Inflammatory macrophage treated with lipopolysaccharide for 4 hours (primary cell): ENCODE results near the gene TYW1.
A peak's percentile ranks its signal among the peaks of the same experiment; 100 is the strongest.
"Not testable (repeated sequence)": the region's sequence is repeated elsewhere in the genome, so short reads cannot be mapped to it uniquely, and the experiment has no call there.

ENCODE experiments used
- DNase-seq: peaks from one replicate; pipeline ENCODE4 v3.0.0-alpha.2; 2020

The TYW1 gene

DNA sequence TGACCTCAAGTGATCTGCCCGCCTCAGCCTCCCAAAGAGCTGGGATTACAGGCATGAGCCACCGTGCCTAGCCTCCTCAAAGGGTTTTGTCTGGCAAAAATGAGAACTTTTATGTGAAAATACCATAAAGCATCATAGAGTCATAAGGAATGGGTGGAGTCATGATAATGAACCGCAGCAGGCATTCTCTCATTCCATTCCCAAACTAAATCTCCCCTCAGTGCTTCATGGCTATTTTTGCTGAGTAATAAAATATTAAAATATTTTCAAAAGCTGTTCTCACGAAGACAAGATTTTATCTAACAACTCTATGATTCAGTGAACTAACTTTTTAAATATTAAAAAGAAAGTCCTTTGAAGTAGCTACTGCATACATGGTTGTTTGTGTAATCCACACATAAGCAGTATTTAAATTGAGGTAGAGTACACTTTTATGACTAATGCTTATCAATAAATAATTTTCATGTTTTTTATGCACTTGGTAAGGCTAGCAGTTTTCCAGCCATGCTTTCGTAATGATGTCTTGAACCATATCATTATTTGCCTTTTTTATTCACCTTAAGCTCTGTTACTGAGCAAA lies 195.6 kb downstream of the TYW1 start:
- DNase-seq, result not testable (repeated sequence)

DNA sequence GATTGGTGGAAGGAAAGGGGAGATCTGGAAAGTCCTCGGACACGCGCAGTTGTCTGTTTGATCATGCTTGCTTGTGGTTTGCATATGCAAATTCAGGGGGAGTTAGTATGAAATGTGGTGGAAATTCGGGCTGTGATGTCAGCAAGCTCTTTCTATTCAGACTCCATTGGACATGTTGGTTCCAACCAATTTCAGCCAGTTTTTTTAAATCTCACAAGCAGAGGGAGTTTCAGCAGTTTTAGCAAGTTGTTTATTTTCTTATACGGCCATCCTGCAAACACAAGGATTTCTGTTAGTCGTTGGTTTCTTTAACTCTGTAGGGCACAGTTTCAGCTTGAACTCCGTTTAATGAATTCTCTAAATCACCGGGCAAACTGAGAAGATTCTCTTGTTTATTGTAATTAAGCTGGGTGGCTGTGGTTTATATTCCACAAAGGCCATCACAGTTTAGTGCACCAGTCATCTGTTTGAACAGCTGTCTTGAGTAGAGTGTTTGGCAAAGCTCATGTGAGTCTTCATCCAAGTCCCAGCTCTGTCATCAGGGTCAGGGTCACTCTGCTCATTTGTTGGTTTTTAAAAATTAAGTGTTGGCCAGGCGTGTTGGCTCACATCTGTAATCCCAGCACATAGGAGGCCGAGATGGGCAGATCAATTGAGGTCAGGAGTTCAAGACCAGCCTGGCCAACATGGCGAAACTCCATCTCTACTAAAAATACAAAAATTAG lies 196.4 kb downstream of the TYW1 start:
- not testable (repeated sequence) for DNase-seq

DNA sequence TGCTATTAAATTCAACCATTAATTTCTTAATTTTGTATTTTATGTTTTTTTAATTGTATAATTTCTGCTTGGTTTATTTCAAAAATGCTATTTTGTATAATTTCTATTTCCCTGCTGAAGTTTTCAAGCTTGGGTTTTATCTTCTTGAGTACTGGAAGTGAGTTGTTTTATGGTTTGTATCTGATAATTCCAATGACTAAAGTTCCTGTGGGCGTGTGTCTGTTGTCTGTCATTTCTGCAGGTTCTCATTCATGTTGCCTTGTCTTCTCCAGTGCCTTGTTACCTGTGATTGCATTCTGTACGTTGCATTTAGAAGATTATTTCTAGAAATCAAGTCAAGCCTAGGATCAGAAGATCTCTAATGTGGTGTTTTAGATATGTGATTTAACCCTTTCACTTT lies 199.5 kb downstream of the TYW1 start:
- DNase-seq, result not testable (repeated sequence)

DNA sequence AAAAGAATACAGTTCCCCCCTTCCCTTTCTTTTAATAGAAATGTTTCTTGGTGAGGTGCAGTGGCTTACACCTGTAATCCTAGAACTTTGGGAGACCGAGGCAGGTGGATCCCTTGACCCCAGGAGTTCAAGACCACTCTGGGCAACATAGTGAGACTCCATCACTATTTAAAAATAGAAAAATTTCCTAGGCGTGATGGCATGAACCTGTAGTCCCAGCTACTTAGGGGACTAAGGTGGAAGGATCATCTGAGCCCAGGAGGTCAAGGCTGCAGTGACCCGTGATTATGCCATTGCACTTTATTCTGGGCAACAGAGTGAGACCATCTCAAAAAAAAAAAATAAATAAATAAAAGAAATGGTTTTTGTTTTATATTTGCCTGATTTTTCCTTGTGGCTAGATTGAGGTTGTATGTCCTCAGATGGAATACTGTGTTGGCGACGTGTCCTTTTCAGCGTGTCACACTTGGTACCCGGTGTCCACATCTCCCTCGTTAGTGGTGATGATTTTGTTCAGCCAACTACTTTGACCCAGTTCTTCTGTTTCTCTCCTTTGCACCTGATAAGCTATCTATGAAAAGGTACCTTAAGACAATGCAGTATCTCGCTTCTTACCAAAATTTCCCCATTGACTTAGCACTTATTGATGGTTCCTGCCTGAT lies 202.4 kb downstream of the TYW1 start:
- DNase-seq, result not testable (repeated sequence)

DNA sequence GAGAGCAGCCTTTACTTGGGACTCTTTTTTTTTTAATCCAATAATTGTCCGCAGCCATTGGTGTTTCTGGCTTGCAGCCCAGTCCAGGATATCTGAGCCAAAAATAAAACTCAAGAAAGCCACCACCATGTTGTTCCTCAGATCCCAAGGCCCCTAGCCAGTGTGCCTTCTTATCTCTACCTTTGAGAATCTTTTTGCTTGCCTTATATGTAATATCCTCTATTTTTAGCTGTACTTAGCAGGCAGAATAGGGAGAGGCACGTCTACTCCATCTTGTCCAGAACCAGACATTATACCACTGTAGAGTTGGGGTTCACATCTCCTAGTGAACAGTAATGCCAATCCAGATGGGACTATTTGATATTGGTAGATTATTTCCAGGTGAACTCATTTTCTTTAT lies 209.1 kb downstream of the TYW1 start:
- not testable (repeated sequence) for DNase-seq

DNA sequence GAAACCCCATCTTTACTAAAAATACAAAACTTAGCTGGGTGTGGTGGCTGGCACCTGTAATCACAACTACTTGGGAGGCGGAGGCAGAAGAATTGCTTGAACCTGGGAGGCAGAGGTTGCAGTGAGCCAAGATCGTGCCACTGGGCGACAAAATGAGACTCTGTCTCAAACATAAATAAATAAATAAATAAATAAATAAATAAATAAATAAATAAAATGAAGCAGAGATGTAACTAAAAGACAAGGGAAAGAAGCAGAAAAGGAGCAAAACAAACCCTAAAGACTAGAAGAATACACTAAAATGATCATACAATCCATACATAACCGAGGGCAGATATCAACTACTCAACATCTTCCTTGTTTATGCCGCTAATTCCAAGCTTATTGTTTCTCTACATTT lies 209.8 kb downstream of the TYW1 start:
- DNase-seq, result no peak

DNA sequence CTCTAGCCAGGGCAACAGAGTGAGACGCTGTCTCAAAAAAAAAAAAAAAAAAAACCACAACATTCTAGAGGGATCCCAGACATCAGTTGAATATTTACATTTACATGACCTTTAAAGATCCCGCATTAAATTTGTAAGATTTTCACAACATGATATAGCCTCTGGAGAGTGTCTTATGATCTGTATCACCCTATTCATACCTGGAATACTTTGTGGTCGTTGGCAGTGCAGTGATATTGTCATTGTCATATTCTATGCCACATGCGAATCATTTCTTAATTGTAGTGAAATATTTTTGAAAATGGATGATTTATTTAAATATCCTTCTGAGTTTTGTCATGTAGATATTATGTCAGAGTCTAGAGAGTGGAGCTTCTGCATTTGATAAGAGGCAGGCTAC lies 212.0 kb downstream of the TYW1 start:
- DNase-seq, result not testable (repeated sequence)

DNA sequence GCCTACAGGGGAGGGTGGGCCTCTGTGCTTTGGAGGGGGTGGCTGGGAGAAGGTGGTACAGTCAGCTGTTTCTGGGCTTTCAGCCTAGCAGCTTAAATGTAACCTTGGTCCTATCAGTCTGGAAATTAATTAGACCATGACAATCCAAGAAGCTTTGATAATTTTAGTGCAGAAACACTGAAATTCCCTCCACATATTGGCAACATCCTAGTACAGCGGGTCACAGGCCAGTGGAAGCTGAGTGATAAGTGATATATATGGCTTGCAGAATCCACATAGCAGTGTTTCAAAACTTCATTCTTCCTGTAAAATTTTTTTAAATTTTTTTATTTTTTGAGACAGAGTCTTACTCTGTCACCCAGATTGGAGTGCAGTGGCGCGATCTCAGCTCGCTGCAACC lies 212.6 kb downstream of the TYW1 start:
- DNase-seq, result no peak

DNA sequence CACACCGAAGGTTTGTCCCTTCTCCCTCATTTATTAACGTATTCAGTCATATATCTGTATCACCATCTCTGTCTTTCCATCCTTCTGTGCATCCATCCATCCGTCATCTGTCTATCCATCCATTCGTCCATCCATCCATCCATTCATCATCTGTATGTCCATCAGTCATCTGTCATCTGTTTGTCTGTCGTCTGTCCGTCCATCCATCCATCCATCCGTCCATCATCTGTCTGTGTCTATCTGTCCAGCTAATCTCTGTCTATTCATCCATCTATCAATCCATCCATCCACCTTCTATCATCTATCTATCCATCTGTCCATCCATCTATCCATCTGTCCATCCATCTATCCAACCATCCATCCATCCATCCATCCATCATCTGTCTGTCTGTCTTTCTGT lies 213.9 kb downstream of the TYW1 start:
- no peak for DNase-seq

DNA sequence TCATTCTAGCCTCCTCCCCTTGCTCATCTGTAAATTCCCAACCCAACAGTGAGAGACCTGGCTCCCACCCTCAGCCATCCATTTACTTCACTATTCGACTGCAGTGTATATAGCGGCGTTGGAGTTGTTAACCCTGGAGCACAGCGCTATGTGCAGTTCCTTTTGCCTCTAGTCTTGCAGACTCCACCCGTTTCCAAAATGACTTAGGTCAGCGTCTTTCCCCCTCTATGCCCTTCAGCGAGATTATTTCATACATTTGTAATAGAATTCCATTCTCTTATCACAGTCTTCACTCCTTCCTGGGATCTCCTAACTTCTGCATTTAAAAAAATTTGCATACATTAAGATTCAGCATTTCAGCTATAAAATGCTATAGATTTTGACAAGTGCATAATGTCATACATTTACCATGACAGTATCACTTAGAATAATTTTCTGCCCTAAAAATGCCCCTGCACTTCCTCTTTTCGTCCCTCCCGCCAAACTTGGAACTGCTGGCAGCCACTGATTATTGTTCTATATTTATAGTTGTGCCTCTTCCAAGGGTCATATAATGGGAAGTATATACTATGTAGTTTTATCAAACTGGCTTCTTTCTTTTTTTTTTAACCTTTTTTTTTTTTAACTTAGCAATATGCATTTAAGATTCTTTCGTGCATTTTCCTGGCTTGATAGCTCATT lies 215.2 kb downstream of the TYW1 start:
- DNase-seq, result not testable (repeated sequence)

DNA sequence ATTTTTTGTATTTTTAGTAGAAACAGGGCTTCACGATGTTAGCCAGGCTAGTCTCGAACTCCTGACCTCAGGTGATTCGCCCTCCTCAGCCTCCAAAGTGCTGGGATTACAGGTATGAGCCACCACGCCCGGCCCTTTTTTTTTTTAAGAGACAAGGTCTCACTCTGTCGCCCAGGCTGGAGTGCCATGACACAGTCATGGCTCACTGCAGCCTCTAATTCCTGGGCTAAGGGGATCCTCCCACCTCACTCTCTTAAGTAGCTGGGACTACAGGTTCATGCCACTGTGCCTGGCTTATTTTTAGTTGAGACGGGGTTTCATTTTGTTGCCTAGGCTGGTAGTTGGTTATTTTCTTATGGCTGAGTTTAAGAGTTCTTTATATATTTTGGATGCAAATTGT lies 216.4 kb downstream of the TYW1 start:
- not testable (repeated sequence) for DNase-seq

DNA sequence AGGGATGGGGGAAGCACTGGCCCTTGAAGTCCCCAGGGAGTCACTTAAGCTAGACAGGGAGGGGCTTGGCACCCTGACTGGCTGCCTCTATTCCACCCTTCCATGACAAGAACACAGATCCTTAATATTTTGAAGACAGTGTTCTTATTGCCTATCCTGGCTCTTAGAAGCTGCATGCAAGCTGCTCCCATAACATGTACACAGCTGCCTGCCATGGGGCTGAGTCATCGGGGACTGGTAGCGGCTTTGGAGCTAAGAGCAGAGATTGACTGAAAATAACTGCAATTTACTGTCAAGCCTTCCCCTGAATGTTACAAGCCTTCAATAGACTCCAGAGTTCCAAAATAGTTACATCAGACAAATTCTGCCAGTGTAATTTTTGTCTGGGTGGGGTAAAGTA lies 226.9 kb downstream of the TYW1 start:
- DNase-seq, result not testable (repeated sequence)

DNA sequence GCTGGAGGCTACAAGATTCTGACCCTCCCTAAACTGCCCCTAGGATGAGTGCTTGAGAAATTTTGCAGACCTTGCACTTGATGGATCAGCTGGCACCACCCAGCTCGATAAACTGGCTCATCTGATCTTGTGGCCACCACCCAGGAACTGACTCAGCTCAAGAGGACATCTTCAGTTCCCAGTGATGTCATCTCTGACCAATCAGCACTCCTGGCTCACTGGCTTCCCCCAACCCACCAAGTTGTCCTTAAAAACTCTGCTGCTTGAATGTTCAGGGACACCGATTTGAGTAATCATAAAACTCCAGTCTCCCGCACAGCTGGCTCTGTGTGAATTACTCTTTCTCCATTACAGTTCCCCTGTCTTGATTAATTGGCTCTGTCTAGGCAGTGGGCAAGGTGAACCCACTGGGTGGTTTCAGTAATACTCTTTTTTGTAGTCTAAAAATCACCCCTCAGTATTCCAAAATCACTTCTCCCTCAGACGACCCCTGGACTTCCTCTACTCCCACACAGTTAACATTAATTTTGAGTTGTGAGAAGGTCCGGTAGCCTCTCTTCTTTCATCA lies 229.8 kb downstream of the TYW1 start:
- peak; percentile 62 for DNase-seq

DNA sequence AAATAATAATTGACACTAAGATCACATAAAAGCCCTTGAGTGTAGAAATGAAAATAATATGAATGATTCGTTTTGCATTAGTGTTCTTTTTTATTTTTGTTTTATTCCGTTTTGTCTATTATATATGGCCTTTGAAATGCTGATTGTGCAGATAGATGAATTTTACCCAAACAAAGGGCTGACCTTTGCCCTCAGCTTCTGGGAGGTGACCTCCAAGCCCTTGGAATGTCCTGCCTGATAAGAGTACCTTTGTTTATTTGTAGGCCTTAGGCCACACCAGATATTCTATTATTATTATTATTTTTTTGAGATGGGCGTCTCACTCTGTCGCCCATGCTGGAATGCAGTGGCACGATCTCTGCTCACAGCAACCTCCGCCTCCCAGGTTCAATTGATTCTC lies 230.3 kb downstream of the TYW1 start:
- not testable (repeated sequence) for DNase-seq

DNA sequence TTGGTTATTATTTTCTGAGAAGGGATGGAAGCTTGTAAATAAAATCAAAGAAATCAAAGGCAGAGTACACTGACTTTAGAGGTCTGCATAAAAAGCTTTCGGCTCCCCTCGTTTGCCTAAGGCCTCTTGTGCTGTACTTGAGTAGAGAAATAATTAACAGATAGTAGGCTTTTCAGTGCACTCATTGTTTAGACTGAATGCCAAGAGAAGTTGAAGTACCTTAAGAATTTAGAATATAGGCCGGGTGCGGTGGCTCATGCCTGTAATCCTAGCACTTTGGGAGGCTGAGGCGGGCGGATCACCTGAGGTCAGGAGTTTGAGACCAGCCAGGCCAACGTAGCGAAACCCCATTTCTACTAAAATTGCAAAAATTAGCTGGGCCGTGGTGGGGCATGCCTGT lies 232.4 kb downstream of the TYW1 start:
- not testable (repeated sequence) for DNase-seq

DNA sequence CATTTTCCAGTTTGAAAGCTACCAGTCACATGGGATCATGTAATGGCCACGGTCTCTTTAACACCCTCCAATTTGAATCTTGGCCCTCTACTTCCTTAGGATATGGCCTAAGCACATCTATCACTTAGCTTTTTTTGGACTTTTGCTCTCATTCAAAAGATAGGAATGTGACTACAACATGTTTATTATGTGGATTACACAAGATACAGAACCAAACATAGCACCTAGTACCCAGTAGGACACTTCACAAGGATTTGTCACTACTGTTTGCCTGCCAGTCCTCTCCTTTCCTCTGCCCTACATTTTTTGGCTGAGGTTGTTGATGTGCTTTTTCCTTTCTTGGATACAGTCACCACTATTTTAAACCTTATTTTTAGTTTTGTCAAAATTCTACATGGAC lies 233.4 kb downstream of the TYW1 start:
- not testable (repeated sequence) for DNase-seq

DNA sequence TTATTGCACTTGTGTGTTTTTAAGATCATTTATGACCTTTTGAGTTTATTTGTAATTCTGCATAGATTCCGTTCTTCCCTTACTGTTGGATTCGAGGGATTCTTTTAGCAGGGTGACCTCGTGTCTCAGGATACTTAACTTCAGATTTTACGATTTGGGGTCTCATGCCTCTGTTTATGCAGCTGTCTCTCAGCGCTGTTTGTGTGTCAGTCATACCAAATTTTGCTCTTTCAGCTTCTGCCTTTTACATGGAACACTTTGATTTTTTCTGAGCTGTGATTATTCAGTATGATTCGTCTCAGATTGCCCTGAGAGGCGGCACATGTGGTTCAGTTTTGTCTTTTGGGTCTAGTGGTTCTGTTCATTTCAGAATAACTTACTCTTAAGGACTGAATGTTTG lies 236.9 kb downstream of the TYW1 start:
- DNase-seq, result not testable (repeated sequence)

DNA sequence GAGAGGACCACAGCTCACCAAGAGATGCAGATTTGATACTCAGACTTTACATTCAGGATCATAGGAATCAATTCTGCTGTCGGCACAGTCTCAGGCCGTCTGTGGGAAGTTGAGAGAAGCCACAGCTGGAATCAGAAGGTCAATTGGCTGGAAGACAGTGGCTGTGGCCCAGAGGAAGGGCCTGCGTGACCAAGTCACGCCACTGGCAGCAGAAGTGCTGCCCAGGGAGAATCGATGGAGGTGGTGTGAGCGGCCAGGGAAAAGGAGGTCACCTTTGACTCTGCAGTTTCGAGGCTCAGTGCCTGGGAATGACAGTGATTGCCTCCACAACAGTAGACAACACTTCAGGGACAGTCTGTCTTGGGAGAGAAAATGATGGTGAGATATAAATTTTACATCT lies 239.6 kb downstream of the TYW1 start:
- DNase-seq, result not testable (repeated sequence)

DNA sequence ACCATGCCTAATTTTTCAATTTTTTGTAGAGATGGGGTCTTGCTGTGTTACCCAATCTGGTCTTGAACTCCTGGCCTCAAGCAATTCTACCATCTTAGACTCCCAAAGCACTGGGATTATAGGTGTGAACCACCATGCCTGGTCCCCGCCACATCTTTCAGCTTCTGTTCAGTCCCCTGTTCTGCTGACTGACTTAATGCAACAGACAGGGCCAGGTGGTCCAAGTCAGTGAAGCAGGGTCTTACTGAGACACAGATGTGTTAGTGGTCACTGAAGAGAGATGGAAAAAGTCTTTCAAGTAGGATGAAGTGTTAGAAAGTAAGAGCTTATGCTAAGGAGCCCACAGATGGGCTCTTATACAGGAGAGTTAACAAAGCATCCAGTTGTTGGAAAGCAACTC lies 246.2 kb downstream of the TYW1 start:
- not testable (repeated sequence) for DNase-seq

DNA sequence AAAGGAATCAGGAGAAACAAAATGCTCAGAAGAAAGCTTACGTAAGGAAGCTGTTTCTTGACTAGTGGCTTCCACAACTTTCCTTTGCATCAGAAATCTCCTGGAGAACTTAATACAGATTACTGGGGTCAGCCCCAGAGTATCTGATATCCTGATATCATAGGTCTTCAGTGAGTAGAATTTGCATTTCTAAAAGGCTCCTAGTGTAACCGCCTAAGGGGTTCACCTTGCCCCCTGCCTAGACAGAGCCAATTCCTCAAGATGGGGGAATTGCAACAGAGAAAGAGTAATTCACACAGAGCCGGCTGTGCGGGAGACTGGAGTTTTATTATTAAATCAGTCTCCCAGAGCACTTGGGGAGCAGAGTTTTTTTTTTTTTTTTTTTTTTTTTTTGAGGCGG lies 251.7 kb downstream of the TYW1 start:
- DNase-seq, result not testable (repeated sequence)

DNA sequence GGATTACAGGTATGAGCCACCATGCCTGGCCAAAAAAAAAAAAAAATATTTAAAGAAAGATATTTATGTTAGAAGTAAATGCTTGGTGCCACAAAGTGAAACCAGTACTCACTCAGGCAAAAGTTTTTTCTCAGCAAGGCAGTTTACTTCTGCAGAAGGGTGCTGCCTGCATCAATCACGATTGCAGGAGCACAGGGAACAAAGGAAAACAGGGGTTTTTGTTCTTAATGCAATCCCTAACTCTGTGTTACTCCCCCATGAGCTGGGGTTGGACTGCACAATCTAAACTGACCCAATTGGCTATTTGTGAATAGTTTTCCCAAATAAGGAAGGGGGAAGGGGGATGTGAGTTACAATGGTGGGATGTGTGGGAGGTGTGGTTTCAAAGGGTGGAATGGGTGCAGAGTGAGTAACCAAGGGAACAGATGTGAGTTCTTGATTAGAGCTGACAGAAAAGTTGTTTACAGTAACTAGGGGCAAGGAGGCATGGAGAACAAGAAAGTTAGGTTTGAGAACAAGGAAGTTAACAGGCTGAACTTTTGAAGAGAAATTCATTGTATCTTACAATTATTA lies 255.4 kb downstream of the TYW1 start:
- DNase-seq, result no peak

DNA sequence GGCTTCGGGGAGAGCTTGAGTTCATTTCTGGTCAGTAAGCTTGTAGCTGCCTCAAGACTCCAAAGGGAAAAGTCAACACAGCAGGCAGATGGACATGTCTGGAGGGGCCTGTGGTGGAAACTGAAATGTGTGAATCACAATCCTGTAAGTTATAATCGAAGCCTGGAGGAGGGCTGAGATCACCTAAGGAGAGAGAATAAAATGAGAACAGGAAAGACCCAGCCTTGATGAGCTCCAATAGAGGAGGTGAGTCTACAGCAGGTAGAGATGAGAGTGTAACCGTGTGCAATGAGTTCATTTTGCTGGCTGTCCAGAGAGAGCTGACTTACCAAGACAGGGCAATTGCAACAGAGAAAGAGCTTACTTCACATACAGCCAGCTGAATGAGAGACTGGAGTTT lies 258.4 kb downstream of the TYW1 start:
- not testable (repeated sequence) for DNase-seq

DNA sequence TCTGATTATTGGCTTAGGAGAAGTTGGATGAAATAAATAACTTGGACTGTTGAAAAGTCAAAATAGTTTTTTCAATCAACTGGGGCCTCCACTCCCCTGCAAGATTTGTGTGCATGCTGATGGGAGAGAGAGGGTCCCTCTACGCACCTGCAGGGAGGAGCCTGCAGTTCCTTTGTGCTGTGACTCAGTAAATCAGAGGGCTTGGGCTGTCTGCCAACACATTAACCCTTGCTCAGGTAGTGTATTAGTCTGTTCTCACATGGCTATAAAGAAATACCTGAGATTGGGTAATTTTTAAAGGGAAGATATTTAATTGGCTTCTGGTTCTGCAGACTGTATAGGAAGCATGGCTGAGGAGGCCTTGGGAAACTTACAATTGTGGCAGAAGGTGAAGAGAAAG lies 261.1 kb downstream of the TYW1 start:
- DNase-seq, result not testable (repeated sequence)
